ENCODE measurements around the gene RNF25.

RNF25 gene

GRCh38 chr2:218622606-218623365 is 49.0 kb downstream of the RNF25 start:
- no peak for DNase-seq (ENCODE audit: low spot score)

- no peak for DNase-seq (ENCODE audit: low spot score)
Observed at GRCh38 chr2:218621007-218621406, 50.8 kb downstream of the RNF25 start.

- no peak for DNase-seq (ENCODE audit: low spot score)
Observed at GRCh38 chr2:218618102-218618860, 53.5 kb downstream of the RNF25 start.

GRCh38 chr2:218615868-218616315 is 55.9 kb downstream of the RNF25 start:
- no peak for DNase-seq (ENCODE audit: low spot score)
